Epithelial cell of proximal tubule (primary cell): ENCODE data around the gene ZFHX3. TPM values are rescaled to one million over a fixed set of nuclear protein-coding genes. Genes with fewer than 3 reads are reported as not detected.

Experiments
- DNase-seq: peaks from one replicate; pipeline ENCODE4 v3.0.0-alpha.2; 2011; ENCODE audit warnings: low read depth
- H3K4me3 ChIP-seq: 2 replicates; pipeline ENCODE4 v1.5.1; 2011; ENCODE audit warnings: low read depth, mild to moderate bottlenecking, low read length
- total RNA-seq: library from RNA; depleted of rRNA; stranded (reverse); fragments of >200 nt; gene quantifications from 2 replicates; pipeline ENCODE4 v1.2.3, GENCODE V29; 2015
- TF ChIP-seq, protein P1 (sequence below): conservative IDR thresholded peaks from 2 replicates; pipeline ENCODE4 v1.5.1; 2012; ENCODE audit warnings: low read depth, mild to moderate bottlenecking, low read length

ZFHX3 gene
- total RNA-seq, 1 donor from 2014 or later, result 9.6 TPM

DNA sequence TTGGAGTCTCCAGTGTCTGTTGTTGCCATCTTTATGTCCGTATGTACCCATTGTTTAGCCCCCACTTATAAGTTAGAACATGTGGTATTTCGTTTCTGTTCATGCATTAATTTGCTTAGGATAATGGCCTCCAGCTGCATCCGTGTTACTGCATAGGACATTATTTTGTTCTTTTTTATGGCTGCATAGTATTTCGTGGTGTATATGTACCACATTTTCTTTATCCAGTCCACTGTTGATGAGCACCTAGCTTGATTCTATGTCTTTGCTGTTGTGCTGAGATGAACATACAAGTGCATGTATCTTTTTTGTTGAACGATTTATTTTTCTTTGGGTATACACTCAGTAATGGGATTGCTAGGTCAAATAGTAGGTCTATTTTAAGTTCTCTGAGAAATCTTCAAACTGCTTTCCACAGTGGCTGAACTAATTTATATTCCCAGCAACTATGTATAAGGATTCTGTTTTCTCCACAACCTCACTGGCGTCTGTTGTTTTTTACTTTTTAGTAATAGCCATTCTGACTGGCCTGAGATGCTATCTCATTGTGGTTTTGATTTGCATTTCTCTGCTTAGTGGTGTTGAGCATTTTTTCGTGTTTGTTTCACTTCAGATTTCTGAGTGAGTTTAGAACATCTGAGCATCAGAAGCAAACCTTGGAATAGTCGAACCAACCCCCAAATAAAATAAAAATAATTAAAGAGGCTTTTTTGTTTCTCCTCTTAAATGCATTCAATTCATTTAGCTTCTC is 304.7 kb downstream of the ZFHX3 start:
- no peak overlapping the region for H3K4me3 ChIP-seq
- TF ChIP-seq, protein P1, sequence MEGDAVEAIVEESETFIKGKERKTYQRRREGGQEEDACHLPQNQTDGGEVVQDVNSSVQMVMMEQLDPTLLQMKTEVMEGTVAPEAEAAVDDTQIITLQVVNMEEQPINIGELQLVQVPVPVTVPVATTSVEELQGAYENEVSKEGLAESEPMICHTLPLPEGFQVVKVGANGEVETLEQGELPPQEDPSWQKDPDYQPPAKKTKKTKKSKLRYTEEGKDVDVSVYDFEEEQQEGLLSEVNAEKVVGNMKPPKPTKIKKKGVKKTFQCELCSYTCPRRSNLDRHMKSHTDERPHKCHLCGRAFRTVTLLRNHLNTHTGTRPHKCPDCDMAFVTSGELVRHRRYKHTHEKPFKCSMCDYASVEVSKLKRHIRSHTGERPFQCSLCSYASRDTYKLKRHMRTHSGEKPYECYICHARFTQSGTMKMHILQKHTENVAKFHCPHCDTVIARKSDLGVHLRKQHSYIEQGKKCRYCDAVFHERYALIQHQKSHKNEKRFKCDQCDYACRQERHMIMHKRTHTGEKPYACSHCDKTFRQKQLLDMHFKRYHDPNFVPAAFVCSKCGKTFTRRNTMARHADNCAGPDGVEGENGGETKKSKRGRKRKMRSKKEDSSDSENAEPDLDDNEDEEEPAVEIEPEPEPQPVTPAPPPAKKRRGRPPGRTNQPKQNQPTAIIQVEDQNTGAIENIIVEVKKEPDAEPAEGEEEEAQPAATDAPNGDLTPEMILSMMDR, result no peak
- no peak for DNase-seq

DNA sequence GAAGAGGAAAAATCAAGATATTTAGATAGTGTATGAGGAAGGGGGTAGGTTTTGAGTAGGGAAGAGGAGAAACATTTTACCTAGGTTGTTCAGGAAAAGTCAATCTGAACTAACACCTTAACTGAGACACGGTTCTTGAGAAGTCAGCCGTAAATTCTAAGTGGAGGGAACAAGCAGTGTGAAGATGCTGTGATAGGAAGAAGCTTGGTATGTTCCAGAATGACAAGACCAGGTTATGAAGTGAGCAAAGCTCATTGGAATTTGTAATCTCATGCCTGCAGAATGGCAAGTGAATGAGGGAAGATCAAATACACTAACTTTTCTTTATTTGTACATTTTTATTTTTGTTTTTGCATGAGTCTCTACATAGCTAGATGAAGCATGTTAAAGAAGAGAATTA is 307.6 kb downstream of the ZFHX3 start:
- TF ChIP-seq, protein P1, result no peak
- H3K4me3 ChIP-seq, result no peak overlapping the region
- DNase-seq, result no peak

DNA sequence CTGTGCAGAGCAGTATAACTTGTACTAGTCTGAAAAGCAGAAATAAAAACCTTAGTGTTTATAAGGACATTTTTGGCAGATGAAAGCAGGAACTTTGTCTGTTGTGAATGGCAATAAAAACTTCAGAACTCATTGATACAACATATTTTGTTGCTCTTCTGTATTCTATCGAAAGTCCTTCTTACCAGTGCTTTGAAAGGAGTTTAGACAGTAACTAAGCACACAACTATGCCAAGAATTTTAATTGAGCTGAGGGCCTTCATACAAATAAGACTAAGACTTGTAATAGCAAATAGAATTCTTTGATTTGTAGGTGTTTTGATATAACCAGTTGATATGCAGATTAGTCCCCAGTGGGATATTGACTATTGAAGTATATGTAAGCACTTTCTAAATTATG is 308.4 kb downstream of the ZFHX3 start:
- TF ChIP-seq, protein P1, result no peak
- no peak overlapping the region for H3K4me3 ChIP-seq
- DNase-seq, result peak; percentile 54

DNA sequence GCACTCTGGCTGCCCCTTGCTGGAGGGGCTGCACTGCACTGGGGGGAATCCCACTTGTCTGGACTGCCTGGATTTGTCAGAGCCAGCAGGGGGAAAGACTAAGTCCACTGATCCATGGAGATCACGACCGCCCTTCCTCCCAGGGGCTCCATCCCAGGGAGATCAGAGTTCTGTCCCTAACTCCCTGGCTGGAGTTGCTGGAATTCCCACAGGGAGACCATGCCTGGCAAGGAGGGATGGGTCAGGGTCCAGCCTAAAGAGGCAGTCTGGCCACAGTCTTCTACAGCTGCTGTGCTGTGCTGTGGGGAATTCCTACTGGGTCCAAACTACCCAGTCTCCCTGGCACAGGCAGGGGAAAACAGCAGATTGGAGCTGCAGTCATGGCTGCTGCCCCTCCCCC is 311.9 kb downstream of the ZFHX3 start:
- DNase-seq, result no peak
- no peak overlapping the region for H3K4me3 ChIP-seq
- TF ChIP-seq, protein P1, result no peak
